ENCODE measurements around the gene ZNF664.
A peak's percentile ranks its signal among the peaks of the same experiment; 100 is the strongest.

The ZNF664 gene

DNA sequence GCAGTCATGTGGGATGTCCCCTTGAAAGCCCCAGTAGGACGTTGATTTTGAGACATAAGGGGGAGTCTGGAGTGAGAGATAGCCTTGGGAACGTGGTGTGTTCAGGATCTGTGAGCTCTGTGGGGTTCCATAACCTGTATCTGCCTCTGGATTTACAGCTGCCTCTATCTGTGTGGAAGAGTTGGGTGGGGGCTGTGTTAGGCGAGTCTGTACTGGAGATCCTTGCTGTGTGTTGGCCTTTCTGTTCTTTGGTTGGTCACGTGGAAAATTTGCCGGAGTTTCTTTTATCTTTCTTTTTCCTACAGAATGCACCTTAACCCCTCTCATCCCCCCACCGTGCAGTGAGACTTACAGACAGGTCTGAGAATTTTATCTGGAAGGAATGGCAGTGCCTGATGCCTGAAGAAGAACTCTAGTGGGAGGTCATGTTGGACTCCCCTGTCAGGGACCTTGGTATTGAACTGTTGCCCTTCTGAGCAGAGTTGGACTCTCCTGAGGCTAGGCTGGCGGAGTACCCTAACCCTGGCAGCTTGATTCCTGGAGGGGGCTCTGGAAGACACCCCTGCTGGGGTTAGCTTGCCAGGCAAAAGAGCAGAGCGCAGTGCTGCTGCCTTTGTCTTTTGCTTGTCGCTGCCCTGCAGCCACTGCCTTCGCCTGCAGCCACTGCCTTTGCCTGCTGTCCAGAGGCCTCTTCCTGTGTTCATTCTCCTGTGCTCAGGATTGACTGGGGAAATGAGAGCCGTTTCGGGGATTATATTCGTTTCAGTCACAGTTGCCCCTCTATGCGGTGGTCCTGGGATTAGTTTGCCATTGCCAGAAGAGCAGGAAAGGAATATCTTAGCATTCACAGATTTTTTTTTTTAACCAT lies 34.1 kb downstream of the ZNF664 start:
- peak in 2 of 56 donors; percentile 16 to 23 for DNase-seq

DNA sequence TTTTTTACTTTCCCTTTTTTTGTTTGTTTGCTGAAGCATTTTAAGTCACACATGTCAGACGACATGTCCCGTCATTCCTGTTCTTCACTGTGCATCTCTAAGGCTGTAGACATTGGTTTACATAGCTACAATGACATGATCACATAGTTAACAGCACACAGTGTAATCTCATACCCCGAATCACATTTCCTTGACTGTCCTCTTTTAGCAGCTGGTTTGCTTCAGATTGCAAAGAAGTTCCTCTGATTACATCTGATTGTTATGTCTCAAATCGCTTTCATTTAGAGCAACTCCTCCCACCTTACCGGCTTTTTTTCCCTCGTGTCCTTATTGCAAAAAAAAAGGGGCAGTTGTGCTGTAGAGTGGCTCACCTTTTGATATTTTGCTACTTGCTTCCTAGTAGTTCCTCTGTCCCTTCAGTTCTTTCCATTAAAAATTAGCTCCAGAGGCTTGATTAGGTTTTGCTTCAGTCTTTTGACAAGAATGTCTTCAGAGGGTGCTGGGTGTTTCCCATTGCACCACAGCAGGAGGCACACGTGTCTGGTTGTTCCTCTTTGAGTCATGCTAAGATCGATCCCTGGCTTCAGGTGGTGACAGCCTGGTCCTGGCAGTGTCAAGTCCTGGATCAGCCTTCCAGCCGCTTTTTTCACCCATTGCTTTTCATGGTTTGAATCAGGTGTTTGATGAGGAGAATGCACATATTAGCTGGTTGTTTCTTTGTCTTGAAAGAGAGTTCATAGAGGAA lies 35.0 kb downstream of the ZNF664 start:
- DNase-seq: no peak

DNA sequence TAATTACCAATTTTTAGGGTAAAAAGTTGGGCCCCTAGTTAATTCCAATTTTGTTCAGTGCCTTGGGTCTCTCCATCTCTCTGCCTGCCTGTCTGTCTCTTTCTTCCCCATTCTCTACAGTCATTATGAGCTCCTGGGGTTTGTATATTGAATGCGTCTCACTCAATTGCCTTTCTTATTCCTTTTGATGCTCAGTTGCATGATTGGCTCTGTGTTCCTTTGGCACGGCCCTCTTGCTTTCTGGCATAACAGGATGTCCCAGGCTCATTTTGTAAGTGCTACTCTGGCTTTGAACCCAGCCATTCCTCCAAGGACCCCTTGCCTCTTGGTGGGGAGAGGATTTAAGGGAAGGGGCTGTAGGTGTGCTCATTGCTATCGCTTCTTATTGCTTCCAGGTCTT lies 35.6 kb downstream of the ZNF664 start:
- peak in 1 of 56 donors; percentile 13 for DNase-seq

DNA sequence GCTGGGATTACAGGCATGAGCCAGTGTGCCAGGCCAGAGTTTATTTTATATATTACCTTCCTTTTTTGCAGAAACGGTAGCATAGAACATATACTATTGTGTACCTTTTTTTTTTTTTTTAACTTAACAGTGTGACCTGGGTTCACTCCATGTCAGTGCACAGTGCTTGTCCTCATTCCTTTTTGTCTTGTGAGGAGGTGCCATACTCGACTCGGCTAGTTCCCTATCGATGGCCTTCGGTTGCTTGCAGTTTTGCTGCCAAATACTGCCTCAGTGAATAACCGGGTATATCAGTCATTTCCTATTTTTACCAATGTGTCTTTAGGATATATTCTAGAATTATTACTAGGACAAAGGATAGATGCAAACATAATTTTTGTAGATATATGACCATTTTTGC lies 36.8 kb downstream of the ZNF664 start:
- DNase-seq: no peak

DNA sequence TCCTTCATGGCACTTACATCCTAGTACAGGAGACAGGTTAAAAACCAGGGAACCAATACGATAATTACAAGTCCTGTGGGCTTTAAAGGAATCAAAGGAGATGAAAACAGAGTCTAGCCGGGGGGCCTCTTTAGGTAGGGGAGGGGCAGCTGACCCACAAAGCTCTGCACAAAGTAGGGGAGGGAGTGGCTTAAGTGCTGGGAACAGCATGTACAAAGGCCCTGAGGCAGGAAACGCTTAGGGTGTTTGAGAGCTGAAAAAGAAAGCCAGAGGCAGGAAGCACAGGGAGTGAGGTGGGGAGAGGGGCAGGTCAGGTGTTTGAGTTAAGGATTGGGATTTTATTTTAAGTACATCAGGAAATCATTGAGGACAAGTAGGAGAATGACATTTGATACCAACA lies 37.7 kb downstream of the ZNF664 start:
- DNase-seq: no peak

DNA sequence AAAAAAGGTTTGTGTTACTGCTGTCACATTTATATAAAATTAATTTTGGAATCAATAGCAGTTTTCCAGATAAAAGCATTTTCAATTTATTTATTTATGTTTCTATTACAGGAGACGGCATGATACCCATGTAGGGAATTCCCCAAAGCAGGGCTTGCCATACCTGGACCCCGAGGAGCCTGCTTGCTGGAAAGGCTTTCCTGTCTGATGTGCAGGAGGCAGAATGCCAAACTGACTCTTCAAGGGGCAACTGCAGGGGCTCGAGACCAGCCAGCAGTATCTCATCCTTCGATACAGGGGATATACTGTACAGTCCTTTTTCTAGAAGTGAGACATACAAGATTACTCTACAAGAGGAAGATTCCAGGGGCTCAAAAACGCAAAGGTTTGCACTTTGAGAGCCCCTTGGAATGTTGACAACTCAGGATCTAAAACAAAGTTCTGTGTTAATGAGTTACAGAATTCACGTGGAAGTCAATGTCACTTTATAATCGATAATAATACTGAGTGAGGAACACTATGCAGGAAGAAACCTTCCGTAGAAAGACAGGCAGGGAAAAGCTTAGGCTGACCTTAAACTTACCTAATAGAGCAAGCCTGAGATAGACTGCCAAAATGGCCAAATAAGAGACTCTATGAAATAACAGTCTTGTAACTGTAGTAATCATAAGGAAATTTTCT lies 38.6 kb downstream of the ZNF664 start:
- DNase-seq: no peak

DNA sequence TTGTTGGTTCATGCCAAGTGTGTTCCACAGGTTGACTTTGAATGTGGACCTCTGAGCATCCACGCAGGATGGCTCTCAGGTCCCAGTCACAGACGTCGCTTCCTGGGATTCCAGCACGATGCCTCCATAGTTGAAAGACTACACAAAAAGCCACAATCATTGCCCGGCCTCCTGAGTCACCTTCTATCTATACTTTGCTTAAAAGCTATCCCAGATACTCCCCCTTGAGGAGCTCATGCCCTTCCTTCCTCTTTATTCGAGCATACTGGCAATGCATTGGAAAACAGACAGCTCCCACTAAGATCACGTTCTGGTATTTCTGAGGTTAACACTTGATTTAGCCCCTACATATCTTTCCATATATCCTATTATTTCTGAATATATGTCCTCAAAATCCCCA lies 40.1 kb downstream of the ZNF664 start:
- no peak for DNase-seq

DNA sequence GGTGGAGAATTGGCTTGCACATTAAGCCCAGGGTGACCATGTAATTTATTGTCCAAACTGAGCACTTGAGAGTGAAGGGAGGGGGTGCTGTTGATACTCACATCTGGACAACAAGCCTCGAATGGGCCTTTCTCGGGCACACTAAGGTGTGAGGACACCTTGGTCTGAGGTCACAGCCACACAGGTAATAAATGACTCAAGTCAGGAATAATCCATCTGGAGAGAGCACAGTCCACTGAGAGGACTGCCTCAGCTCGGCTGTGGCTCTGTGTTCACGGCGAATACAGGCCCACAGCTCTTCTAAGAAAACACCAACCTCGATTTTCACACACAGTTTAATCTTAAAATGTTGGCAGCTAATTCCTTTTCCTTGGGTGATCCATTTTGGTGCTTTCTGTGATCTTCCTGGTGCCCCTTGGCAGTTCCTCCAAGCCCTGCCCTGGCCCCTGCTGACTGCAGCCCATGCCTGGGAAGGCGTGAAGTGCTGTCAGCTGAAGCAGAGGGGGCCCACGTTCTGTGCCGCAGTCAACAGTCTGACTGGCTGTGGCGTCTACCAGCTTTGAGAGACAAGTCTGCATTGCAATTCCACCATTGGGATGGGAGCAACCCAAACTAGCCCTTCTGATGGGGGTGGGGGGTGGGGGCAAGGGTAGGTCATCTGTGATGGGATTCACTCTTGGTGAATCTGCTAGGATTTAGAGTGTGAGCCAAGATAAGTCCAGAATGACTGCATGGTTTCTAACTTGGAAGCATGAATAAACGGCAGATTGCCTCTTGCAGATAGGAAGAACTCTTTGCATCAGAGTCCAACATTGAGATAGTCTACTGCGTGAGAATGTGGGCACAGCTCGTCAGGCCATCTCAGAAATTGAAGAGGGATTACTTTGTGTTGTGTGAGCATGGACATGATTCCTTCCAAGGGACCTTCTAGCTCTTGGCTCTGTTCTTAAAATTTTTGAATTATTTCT lies 42.8 kb downstream of the ZNF664 start:
- DNase-seq: no peak

DNA sequence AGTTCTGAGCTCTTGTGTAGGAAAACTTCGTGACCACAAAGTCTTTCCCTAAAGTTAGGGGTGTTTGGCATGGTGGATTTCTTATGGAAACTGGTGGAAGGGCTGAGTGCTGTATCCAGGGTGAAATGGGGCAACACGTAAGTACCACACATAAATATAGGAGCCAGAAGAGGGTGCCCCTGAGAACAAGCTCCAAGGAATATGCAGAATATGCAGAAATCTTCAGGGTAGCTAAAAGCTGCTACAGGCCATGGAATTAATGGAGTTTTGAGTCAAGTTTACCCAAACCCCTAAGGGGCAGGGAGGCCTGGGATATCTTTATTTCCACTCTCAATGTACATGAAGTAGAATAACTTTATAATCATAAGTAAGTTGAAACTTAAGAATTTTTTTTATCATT lies 44.0 kb downstream of the ZNF664 start:
- no peak for DNase-seq

DNA sequence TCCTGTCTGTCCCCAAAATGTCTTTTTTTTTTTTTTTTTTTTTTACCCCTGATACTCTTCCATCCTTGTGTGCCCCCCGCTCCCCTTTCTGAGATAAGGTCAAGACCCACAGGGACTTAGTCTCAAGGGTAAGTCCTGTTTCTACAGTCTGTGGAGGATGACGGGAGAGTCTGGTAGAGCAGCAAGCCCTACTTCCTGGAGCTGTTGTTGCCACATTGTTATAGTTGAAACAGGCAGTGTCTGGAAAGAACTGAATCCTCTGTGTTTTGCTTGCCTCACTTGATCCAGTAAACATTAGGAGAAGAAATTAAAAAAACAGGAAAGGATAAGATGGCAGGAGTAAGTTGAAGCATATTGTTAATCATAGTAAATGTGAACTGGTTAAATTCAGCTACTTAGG lies 45.5 kb downstream of the ZNF664 start:
- no peak for DNase-seq

DNA sequence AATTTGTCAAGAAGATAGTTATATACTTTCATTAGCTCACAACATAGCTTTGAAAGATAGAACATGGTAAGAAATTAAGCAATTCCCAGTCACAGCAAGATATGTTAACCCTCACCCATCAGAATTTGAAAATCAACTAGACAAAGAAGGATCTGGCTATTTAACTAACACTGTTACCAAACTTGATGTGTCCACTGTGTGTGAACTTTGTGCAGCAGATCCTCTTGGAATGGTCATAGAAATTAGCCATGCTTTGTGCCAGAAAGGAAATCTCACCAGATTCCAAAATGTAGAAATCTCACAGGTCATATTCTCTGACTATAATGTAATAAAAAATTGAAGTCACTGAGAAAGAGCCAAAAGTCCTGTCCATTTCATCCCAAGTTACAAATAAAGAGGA lies 46.1 kb downstream of the ZNF664 start:
- DNase-seq: no peak

DNA sequence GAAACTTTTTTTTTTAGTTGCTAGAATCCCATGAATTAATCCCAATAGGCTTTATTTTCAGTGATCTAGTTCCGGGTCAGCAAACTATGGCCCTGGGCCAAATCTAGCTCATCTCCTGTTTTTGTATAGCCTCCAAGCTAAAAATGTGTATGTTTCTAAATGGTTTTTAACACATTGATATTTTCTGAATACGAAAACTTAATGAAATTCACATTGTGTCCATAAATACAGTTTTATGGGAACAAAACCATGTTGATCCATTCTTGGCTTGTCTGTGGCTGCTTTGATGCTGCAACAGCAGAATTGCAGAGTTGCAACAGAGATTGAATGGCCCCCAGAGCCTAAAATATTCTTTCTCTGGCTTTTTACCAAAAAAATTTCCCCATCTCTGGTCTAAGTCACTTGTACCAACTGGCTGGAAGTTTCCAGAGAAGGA lies 47.5 kb downstream of the ZNF664 start:
- no peak for DNase-seq

DNA sequence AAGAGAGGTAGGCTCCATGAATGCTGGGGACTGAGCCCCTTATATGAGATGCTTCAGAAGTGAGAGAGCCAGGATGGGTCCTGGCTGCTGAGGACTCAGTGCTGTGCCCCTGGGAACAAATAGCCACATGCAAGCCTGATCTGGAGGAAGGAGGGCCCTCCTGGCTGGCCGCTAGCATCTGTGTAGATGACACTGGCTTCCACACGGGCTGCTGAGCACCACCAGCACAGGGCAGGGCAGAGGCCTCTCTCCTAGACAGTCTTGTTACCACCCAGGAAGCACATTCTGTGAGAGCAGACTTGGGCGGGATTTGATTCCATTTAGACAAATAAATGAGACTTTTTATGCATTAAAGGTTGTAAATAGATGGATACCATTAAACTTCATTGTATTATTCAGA lies 48.0 kb downstream of the ZNF664 start:
- DNase-seq: no peak

DNA sequence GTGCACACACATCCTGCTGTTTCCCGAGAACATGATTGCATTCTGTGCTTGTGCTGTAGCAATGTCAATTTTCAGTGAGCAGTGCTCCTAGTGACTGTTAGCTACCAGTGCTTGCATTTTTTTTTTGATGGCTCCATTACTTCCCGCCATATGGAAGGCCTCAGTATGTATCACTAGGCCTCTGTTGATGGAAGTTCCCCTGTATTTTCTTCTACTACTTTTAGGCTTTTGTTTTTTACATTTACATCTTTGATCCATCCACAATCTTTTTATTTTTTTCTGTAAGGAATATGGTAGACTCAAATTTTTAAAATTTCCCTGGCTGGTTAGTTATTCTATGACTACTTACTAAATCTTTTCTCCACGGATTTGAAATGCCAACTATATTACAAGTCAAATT lies 49.1 kb downstream of the ZNF664 start:
- DNase-seq: no peak

DNA sequence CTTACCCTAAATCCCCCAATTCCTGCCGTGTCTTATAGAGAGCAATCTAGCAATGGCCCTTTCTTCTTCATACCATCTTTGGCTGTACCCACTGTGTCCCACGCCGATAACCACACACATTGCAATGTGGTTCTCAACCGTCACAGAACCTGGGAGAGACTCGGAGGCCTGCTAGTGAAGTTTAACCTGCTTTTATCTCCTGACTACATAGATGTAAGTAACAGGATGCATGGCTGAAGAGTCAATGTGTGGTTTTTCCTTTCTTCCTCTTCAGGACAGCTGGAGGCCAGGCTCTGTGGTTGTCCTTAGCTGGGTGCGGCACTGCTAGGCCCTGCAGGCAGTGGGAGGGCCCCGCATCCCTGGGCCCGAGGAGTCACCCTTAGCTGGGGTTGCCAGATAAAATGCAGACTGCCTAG lies 51.3 kb downstream of the ZNF664 start:
- DNase-seq: no peak

DNA sequence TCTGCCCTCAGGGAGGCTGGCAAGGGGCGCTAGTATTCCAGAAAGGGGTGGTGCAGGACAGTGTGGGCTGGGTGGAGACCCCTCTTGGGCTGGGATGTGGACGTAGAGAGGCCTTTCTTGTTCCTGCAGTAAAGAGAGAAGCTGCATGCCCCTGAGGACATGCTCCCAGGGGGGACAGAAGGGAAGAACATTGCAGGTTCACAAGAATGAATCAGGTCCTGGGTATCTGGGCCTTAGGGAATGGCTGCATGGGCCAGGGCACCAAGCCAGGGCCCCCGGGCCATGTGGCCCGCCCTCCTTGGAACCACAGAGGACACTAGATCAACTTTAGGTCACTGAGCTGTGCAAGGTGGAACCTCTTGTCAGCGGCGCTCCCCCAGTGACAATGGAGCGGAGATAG lies 51.8 kb downstream of the ZNF664 start:
- no peak for DNase-seq

DNA sequence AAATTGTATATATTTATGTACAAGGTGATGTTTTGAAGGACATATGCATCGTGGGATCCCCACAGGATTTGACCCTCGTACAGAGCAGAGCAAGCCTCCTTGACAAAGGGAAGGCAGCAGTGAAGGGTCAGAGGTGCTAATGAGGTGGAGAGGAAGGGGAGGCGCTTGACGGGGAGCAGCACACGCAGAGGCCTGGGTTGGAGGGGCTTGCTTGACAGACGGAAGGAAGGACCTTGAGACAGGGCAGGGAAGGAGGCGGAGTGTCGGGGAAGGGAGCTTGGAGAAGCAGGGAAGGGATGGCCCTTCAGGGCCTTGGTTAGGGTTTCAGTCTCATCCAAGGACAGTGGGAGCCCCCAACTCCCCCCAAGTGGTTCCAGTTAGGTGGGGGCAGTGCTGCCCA lies 52.6 kb downstream of the ZNF664 start:
- no peak for DNase-seq

DNA sequence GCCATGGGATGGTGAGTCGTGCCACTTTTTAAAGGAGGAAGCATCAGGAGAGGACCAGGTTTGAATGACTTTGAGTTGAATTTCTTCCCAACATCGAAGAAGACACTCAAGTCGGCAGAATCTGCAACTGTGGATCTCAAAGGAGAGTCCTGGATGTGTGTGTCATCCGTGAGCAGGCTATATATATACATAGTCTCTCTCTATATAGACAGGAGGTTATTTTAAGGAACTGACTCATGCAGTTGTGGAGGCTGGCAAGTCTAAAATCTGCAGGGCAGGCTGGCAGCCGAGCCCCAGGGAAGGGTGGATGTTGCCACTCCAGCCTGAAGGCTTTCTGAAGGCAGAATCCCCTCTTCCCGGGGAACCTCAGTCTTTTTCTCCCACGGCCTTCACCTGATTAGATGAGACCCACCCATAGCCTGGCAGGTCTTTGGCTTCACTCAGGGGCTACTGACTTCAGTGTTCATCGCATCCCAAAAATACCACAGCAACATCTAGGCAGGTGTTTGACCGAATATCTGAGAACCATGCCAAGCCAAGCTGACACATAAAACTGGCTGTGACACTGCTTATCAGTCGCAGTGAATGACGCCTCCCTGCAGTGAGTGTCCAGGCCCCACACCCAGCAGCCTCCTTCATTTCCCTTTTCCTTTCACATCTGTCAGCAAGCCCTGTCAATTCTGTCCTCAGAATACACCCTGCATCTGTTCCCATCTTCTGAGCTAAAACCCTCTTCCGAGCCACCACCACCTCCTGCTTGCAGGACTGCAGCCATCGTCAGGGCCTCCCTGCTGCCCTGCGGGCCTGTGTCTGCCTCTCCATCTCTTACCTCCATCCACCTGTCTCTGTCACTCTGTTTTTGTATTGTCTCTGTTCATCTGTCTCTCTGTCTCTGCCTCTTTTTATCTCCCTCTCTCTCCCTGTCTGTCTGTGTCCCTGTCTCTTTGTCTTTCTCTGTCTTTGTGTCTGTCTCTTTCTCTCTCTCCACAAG lies 54.0 kb downstream of the ZNF664 start:
- peak in 3 of 56 donors; percentile 13 to 20 (median 19) for DNase-seq

DNA sequence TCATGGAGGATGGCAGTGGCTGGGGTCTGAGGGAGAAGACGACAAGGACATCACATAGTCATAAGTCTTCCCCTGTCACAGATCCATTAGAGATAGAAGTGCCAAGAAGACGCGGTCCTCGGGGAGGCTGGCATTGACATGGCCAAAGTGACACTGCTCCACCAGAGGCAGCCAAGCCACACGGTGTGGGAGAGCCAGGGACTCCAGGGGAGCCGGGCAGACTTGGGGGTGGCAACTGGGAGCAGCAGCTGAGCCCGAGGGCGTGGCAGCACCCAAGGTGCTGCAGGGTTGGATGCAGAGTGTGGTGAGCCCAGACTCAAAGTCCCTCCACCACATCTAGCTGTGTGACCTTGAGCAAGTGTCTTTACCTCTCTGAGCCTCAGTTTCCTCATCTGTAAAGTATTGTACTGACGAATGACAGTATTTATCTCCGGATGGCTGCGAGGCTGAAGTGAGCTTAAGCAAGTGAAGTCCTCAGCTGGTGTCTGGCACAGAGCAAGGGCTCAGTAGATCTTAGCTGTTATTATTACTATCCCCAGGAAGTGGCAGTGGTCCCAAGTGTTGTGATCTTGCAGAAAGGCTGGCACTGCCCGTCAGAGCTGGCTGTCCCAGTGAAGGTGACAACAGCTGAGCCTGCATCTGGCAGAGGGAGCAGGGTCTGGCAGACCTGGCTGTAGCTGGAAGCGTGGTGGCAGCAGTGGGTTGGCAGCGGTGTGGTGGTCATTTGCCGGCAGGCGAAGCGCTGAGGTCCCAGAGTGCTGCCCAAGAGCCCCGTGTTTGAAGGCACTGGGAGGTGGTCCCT lies 54.9 kb downstream of the ZNF664 start:
- no peak for DNase-seq

Measured in amygdala (tissue), 56 donors.